Mesendoderm (in vitro differentiated cells): Measurements from ENCODE around the gene POLR3F.
A peak's percentile ranks its signal among the peaks of the same experiment; 100 is the strongest.

ENCODE experiments used
- DNase-seq: peaks from one replicate; pipeline ENCODE4 v3.0.0; 2013
- H2AK5ac ChIP-seq: 2 replicates; pipeline ENCODE4 v1.6.1; 2013; ENCODE audit warnings: low read length, inconsistent platforms
- H2BK120ac ChIP-seq: 2 replicates; pipeline ENCODE4 v1.6.1; 2013; ENCODE audit warnings: low read depth, mild to moderate bottlenecking, low read length, moderate library complexity, mixed read lengths
- H2BK15ac ChIP-seq: replicated peaks from 2 replicates; pipeline ENCODE4 v1.6.1; 2013; ENCODE audit warnings: low read depth, mild to moderate bottlenecking, moderate library complexity
- H2BK5ac ChIP-seq: 2 replicates; pipeline ENCODE4 v1.6.1; 2013; ENCODE audit warnings: low read length, inconsistent platforms
- H3K18ac ChIP-seq: 2 replicates; pipeline ENCODE4 v1.6.1; 2013; ENCODE audit warnings: mild to moderate bottlenecking, low read length, mixed read lengths
- H3K23ac ChIP-seq: one replicate; pipeline ENCODE4 v1.6.1; 2013; ENCODE audit warnings: low read length
- H3K27ac ChIP-seq: 2 replicates; pipeline ENCODE4 v1.5.1; 2013; ENCODE audit warnings: low read depth, mild to moderate bottlenecking, inconsistent platforms, low read length, moderate library complexity
- H3K27me3 ChIP-seq: 2 replicates; pipeline ENCODE4 v1.6.1; 2013; ENCODE audit warnings: low read length, control low read depth, mild to moderate bottlenecking, inconsistent platforms; ENCODE audit not compliant: insufficient read depth, poor library complexity
- H3K36me3 ChIP-seq: 2 replicates; pipeline ENCODE4 v1.6.1; 2013; ENCODE audit warnings: low read length, inconsistent platforms; ENCODE audit not compliant: control insufficient read depth, insufficient read depth
- H3K4ac ChIP-seq: one replicate; pipeline ENCODE4 v1.6.1; 2013; ENCODE audit warnings: low read depth, mild to moderate bottlenecking, low read length, moderate library complexity
- H3K4me1 ChIP-seq: 2 replicates; pipeline ENCODE4 v1.6.1; 2013; ENCODE audit warnings: low read depth, low read length, inconsistent platforms; ENCODE audit not compliant: control insufficient read depth
- H3K4me2 ChIP-seq: 2 replicates; pipeline ENCODE4 v1.6.1; 2013; ENCODE audit warnings: low read length
- H3K4me3 ChIP-seq: 2 replicates; pipeline ENCODE4 v1.5.1; 2013; ENCODE audit warnings: mild to moderate bottlenecking, low read length
- H3K56ac ChIP-seq: one replicate; pipeline ENCODE4 v1.6.1; 2013; ENCODE audit warnings: low read length
- H3K79me1 ChIP-seq: 2 replicates; pipeline ENCODE4 v1.6.1; 2013; ENCODE audit warnings: low read length, inconsistent platforms
- H3K79me2 ChIP-seq: 2 replicates; pipeline ENCODE4 v1.6.1; 2013; ENCODE audit warnings: mild to moderate bottlenecking, low read length; ENCODE audit not compliant: control insufficient read depth, insufficient read depth
- H3K9ac ChIP-seq: 2 replicates; pipeline ENCODE4 v1.6.1; 2013; ENCODE audit warnings: low read length, inconsistent platforms
- H4K5ac ChIP-seq: one replicate; pipeline ENCODE4 v1.6.1; 2013; ENCODE audit warnings: low read length
- H4K8ac ChIP-seq: one replicate; pipeline ENCODE4 v1.6.1; 2013; ENCODE audit warnings: low read depth, mild to moderate bottlenecking, control low read depth, low read length, moderate library complexity
- WGBS: extraction: QIAGEN DNeasy Blood & Tissue Kit; methylation state at CpG from one replicate; pipeline ENCODE4 v1.1.7; 2013; ENCODE audit warnings: low lambda C conversion rate, missing lambda C conversion rate; ENCODE audit not compliant: insufficient coverage; ENCODE audit errors: extremely low coverage; 5-methylcytosine and 5-hydroxymethylcytosine counted together

Gene POLR3F

GRCh38 chr20:18507218-18508191, 40.3 kb downstream of the POLR3F start, which contains the start of gene SEC23B:
TSS of gene SEC23B (plus strand) at chr20:18507940. CDS start at chr20:18510836, 2,896 bp downstream.
- Histone ChIP-seq H2BK120ac (no peak within 1 kb of the TSS), H3K4me2 (peak within 1 kb of the TSS; percentile 99), H3K27ac (peak within 1 kb of the TSS; percentile 84), H4K5ac (no peak within 1 kb of the TSS), H4K8ac (no peak within 1 kb of the TSS), H3K4me3 (peak within 1 kb of the TSS; percentile 98), H3K56ac (peak within 1 kb of the TSS; percentile 97), H3K79me2 (peaks cover 9% of the 10 kb centered on the region), H3K36me3 (peaks cover 2% of the 10 kb centered on the region), H3K23ac (no peak within 1 kb of the TSS), H3K9ac (peak within 1 kb of the TSS; percentile 98), H3K4ac (peak within 1 kb of the TSS; percentile 59), H2AK5ac (no peak within 1 kb of the TSS), H2BK15ac (no peak within 1 kb of the TSS), H3K79me1 (peaks cover 8% of the 10 kb centered on the region), H3K4me1 (peaks cover 3% of the 10 kb centered on the region), H3K18ac (no peak within 1 kb of the TSS), H2BK5ac (peak within 1 kb of the TSS; percentile 80), H3K27me3 (no peaks in the 10 kb centered on the region)
- no CpG with 5 or more reads among the region's 69 CpGs for WGBS
- peak; percentile 99 for DNase-seq

- Histone ChIP-seq H3K4me2 (no peak overlapping the region), H2AK5ac (no peak overlapping the region), H3K27ac (no peak overlapping the region), H3K4me1 (peaks cover 3% of the 10 kb centered on the region), H3K23ac (no peak overlapping the region), H3K4ac (no peak overlapping the region), H3K4me3 (no peak overlapping the region), H2BK5ac (no peak overlapping the region), H2BK15ac (no peak overlapping the region), H3K79me2 (peaks cover 9% of the 10 kb centered on the region), H3K79me1 (peaks cover 8% of the 10 kb centered on the region), H3K18ac (no peak overlapping the region), H4K8ac (no peak overlapping the region), H3K27me3 (no peaks in the 10 kb centered on the region), H3K36me3 (peaks cover 6% of the 10 kb centered on the region), H2BK120ac (no peak overlapping the region), H4K5ac (no peak overlapping the region), H3K56ac (no peak overlapping the region), H3K9ac (no peak overlapping the region)
- no peak for DNase-seq
- WGBS: no CpG with 5 or more reads among the region's 1 CpG
Observed at GRCh38 chr20:18511571-18511970, 44.4 kb downstream of the POLR3F start.

GRCh38 chr20:18513208-18513607, 46.0 kb downstream of the POLR3F start:
- Histone ChIP-seq H4K8ac (no peak overlapping the region), H2BK15ac (no peak overlapping the region), H3K9ac (no peak overlapping the region), H2BK5ac (no peak overlapping the region), H2AK5ac (no peak overlapping the region), H3K4me2 (no peak overlapping the region), H3K23ac (no peak overlapping the region), H3K4me1 (no peaks in the 10 kb centered on the region), H2BK120ac (no peak overlapping the region), H3K79me2 (peaks cover 5% of the 10 kb centered on the region), H3K79me1 (peaks cover 6% of the 10 kb centered on the region), H4K5ac (no peak overlapping the region), H3K36me3 (peaks cover 6% of the 10 kb centered on the region), H3K56ac (no peak overlapping the region), H3K4me3 (no peak overlapping the region), H3K18ac (no peak overlapping the region), H3K27ac (no peak overlapping the region), H3K27me3 (no peaks in the 10 kb centered on the region), H3K4ac (no peak overlapping the region)
- WGBS: no CpG with 5 or more reads among the region's 7 CpGs
- no peak for DNase-seq

- Histone ChIP-seq H3K56ac (no peak overlapping the region), H3K9ac (no peak overlapping the region), H3K23ac (no peak overlapping the region), H4K5ac (no peak overlapping the region), H4K8ac (no peak overlapping the region), H2BK120ac (no peak overlapping the region), H3K4ac (no peak overlapping the region), H3K27me3 (no peaks in the 10 kb centered on the region), H3K79me1 (peaks cover 2% of the 10 kb centered on the region), H3K79me2 (no peaks in the 10 kb centered on the region), H3K4me1 (no peaks in the 10 kb centered on the region), H3K36me3 (peaks cover 6% of the 10 kb centered on the region), H3K27ac (no peak overlapping the region), H2BK5ac (no peak overlapping the region), H3K18ac (no peak overlapping the region), H3K4me2 (no peak overlapping the region), H3K4me3 (no peak overlapping the region), H2AK5ac (no peak overlapping the region), H2BK15ac (no peak overlapping the region)
- no peak for DNase-seq
- WGBS: no CpG with 5 or more reads among the region's 5 CpGs
Observed at GRCh38 chr20:18514127-18514526, 46.9 kb downstream of the POLR3F start.

GRCh38 chr20:18515973-18516372, 48.8 kb downstream of the POLR3F start:
- no peak for DNase-seq
- no peak overlapping the region for H4K5ac ChIP-seq
- H2AK5ac ChIP-seq: no peak overlapping the region
- no peaks in the 10 kb centered on the region for H3K4me1 ChIP-seq
- no peak overlapping the region for H3K4me2 ChIP-seq
- no peaks in the 10 kb centered on the region for H3K27me3 ChIP-seq
- H3K36me3 ChIP-seq: peaks cover 4% of the 10 kb centered on the region
- H4K8ac ChIP-seq: no peak overlapping the region
- no peak overlapping the region for H3K27ac ChIP-seq
- H3K9ac ChIP-seq: no peak overlapping the region
- H3K79me2 ChIP-seq: no peaks in the 10 kb centered on the region
- no peak overlapping the region for H3K56ac ChIP-seq
- H3K18ac ChIP-seq: no peak overlapping the region
- no peak overlapping the region for H2BK120ac ChIP-seq
- H3K79me1 ChIP-seq: peaks cover 2% of the 10 kb centered on the region
- no peak overlapping the region for H2BK5ac ChIP-seq
- H3K4ac ChIP-seq: no peak overlapping the region
- H3K23ac ChIP-seq: no peak overlapping the region
- H2BK15ac ChIP-seq: no peak overlapping the region
- no peak overlapping the region for H3K4me3 ChIP-seq
